ENCODE data around the gene PLAGL1. TPM values are rescaled to one million over a fixed set of nuclear protein-coding genes. Genes with fewer than 3 reads are reported as not detected.

Gene PLAGL1
- total RNA-seq, 1 donor from 2014 or later: 14.6 TPM

GRCh38 chr6:143966312-143966711, 41.7 kb downstream of the PLAGL1 start:
- Mint-ChIP-seq H3K27me3 (peaks cover 5% of the 10 kb centered on the region), H3K4me3 (no peak overlapping the region), H3K36me3 (ENCODE audit: low read depth) (peaks cover 2% of the 10 kb centered on the region), H3K9me3 (no peaks in the 10 kb centered on the region), H3K27ac (no peak overlapping the region), H3K4me1 (no peaks in the 10 kb centered on the region)
- no peak for DNase-seq
- intact Hi-C loops (cut with micrococcal nuclease): no loop called here

DNA sequence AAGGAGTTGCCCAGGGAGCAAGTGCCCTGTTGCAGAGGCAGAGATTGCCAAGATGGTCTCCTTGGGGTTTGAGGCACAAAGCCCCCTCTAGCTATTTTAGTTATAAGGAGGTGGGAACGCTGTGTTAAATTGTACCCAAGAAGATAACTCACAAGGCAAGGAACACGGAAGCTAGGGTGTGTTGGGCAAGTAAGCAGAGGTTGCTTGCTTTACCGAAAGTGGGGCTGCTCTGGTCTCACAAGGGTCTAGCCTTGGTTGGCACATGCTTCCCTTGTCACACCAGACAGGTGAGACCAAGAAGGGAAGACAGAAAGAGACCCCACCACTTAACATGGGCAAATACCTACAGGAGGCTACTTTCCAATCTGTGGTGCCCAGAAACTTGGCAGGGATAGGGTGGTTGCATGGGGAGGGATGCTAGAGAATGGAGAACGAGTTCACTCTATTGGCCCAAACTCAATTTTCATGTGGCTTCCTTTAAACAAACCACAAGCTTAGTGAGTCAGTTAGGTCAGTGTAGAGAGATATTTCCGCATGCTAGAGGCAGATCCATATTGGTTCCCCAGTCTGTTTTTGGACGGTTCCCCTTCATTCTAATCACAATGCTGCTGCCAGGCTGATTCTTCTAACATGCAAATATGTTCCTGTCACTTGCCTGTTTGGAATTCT, 42.4 kb downstream of the PLAGL1 start:
- no peak for DNase-seq
- H3K4me1 Mint-ChIP-seq: no peaks in the 10 kb centered on the region
- no peaks in the 10 kb centered on the region for H3K9me3 Mint-ChIP-seq
- intact Hi-C loops (cut with micrococcal nuclease): no loop called here
- H3K27me3 Mint-ChIP-seq: no peaks in the 10 kb centered on the region
- H3K36me3 Mint-ChIP-seq (ENCODE audit: low read depth): peaks cover 2% of the 10 kb centered on the region
- no peak overlapping the region for H3K27ac Mint-ChIP-seq
- no peak overlapping the region for H3K4me3 Mint-ChIP-seq

DNA sequence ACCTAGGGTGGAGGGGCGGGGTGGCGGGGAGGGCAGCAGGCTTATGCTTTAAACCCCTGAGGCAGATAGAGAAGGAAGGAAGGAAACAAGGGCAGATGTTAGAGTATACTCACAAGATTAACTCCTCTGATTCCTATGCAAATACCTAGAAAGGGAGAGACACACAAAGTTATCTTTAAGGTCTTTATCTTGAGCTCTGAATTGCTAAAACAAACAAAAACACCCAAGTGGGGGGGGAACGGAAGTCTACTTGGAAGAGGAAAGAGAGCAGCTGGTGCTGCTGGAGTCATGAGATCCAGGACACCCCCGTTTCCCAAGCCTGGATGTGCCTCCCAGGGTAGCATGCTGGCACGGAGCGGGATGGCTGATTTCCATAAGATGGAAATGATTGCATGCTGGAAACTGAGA, 43.4 kb downstream of the PLAGL1 start:
- Mint-ChIP-seq H3K9me3 (no peaks in the 10 kb centered on the region), H3K4me1 (no peaks in the 10 kb centered on the region), H3K27me3 (no peaks in the 10 kb centered on the region), H3K27ac (no peak overlapping the region), H3K36me3 (ENCODE audit: low read depth) (peaks cover 2% of the 10 kb centered on the region), H3K4me3 (no peak overlapping the region)
- DNase-seq: no peak
- intact Hi-C loops (cut with micrococcal nuclease): no loop called here

DNA sequence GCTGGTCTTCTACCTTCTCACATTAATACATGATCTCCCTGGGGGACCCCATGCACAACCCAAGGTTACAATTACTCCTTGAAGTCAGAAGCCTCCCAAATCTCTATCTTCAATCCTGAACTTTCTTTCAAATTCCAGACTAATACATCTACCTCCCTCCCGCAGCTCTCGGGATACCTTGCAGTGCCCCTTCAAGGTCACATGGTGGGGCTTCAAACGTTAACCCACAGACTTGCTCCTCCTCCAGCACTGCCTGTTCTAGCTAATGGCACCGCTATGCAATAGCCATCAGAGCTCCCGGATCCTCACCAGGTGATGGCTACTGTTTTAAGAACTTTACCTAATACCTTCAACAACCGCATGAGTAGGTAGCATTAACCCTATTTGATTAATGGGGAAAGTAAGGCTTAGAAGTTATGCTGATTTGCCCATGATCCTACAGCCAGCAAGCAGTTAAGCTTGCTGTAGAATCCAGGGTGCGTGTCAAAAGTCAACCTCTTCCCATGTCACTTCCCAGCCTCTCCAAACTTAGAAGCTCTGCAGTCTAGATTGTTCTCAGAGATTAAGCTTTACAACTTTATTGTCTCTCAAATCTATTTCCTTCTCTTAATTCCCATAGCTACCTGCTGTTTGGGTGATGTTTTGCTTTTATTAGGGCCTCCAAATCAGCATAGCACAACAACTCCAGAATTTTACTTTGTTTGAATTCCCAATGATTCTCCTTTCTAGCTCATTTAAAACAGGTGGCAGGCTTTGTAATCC, 44.7 kb downstream of the PLAGL1 start:
- Mint-ChIP-seq H3K4me3 (no peak overlapping the region), H3K27me3 (no peaks in the 10 kb centered on the region), H3K9me3 (no peaks in the 10 kb centered on the region), H3K4me1 (no peaks in the 10 kb centered on the region), H3K36me3 (ENCODE audit: low read depth) (peaks cover 2% of the 10 kb centered on the region), H3K27ac (no peak overlapping the region)
- DNase-seq: no peak
- intact Hi-C loops (cut with micrococcal nuclease): no loop called here

- Mint-ChIP-seq H3K9me3 (no peaks in the 10 kb centered on the region), H3K4me1 (no peaks in the 10 kb centered on the region), H3K4me3 (no peak overlapping the region), H3K27ac (no peak overlapping the region), H3K27me3 (no peaks in the 10 kb centered on the region), H3K36me3 (ENCODE audit: low read depth) (peaks cover 2% of the 10 kb centered on the region)
- intact Hi-C loops (cut with micrococcal nuclease): no loop called here
- DNase-seq: no peak
Measured at GRCh38 chr6:143961886-143962878, 45.9 kb downstream of the PLAGL1 start.

DNA sequence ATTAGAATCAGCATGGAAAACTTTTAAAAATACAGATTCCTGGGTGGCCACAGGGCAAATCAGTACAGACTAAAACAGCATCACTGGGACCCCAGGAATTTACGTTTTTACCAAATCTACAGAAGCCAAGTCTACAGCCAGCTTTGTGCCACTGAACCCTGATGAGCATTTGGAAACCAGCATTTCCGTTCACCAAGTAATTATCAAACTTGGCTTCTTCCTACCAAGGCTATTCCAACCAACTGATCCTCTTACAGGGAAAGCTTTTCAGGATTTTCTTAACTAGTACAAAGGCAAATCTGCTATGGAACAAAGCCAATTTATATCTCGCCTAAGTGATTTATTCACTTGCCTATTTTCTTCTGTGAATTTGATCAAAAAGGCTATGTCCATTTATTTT, 47.0 kb downstream of the PLAGL1 start:
- Mint-ChIP-seq H3K27me3 (no peaks in the 10 kb centered on the region), H3K9me3 (no peaks in the 10 kb centered on the region), H3K36me3 (ENCODE audit: low read depth) (peaks cover 2% of the 10 kb centered on the region), H3K27ac (no peak overlapping the region), H3K4me1 (no peaks in the 10 kb centered on the region), H3K4me3 (no peak overlapping the region)
- no peak for DNase-seq
- intact Hi-C loops (cut with micrococcal nuclease): no loop called here

DNA sequence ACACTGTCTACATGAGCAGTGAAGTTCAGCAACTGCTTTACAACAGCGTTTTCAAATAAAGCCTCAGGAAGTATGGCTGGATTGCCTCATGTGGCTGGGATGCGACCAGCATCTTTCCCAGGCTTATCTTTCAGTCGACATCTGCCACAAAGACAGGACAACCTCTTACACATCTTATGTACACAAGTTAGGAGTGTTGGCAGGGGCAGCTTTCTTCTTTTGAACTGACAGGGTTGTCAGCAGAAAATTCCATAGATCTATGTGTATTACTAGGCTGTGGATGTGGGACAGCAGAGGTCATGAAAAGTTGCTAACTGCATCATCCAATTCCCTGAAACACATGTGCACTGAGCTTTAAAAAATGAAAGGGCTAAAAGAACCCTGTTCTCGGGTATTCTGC, 48.1 kb downstream of the PLAGL1 start:
- intact Hi-C loops (cut with micrococcal nuclease): no loop called here
- H3K4me1 Mint-ChIP-seq: no peaks in the 10 kb centered on the region
- H3K9me3 Mint-ChIP-seq: no peaks in the 10 kb centered on the region
- H3K27me3 Mint-ChIP-seq: no peaks in the 10 kb centered on the region
- no peak overlapping the region for H3K4me3 Mint-ChIP-seq
- no peak overlapping the region for H3K27ac Mint-ChIP-seq
- no peak for DNase-seq
- no peaks in the 10 kb centered on the region for H3K36me3 Mint-ChIP-seq (ENCODE audit: low read depth)

DNA sequence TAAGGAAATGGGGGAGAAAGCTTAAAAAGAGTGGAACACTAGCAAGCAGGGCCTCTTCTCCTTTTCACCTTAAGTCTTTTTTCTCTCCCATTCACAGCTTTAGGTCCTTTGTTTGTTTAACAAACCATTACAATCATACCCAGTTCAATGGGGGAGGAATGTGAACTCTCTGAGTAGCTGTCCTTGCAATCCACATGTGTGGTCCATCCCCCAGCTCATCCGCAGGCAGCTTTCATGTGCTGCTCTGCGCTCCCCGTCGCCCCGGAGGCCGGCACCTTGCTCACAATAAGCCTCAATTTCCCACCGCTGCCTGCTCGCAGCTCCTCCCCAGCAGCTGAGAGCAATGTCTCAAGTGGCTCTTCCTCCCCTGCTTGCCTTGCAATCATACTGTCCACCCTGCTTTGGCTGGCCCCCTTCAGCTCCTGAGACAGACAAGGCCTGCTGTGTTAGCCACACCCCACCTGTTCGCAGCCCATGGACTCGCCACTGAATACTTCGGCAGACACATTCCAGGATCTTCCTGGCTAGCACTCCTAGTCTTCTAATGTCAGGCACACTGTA, 49.1 kb downstream of the PLAGL1 start:
- Mint-ChIP-seq H3K36me3 (ENCODE audit: low read depth) (no peaks in the 10 kb centered on the region), H3K27ac (no peak overlapping the region), H3K4me1 (no peaks in the 10 kb centered on the region), H3K4me3 (no peak overlapping the region), H3K9me3 (no peaks in the 10 kb centered on the region), H3K27me3 (no peaks in the 10 kb centered on the region)
- intact Hi-C loops (cut with micrococcal nuclease): no loop called here
- no peak for DNase-seq

DNA sequence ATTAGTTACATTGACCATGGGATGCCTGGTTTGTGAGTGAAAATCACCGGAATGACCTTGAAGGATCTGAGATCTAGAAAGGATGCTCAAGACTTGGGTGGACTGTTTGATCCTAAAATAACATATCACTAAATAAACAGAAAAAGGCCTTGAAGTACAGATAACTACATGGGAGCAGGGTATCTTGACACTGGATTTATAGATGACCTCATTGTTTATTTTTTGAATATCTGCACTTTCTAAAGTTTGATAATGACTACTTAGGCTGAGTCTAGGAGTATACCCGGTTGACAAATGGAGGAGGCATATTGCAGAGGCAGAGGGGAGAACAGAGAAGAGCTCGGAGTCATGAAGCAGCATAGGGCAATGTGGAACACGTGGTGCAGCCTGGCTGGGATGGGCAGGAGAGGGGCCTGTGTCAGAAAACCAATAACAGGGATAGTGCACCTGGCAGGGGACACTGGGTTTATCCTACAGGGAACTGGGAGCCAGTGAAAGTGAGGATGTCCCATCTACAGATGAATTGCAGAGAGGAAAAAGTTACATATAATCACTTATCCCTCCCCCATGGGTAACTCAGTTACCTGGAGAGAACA, 50.3 kb downstream of the PLAGL1 start:
- Mint-ChIP-seq H3K36me3 (ENCODE audit: low read depth) (no peaks in the 10 kb centered on the region), H3K27me3 (no peaks in the 10 kb centered on the region), H3K9me3 (no peaks in the 10 kb centered on the region), H3K27ac (no peak overlapping the region), H3K4me1 (no peaks in the 10 kb centered on the region), H3K4me3 (no peak overlapping the region)
- intact Hi-C loops (cut with micrococcal nuclease): no loop called here
- no peak for DNase-seq

DNA sequence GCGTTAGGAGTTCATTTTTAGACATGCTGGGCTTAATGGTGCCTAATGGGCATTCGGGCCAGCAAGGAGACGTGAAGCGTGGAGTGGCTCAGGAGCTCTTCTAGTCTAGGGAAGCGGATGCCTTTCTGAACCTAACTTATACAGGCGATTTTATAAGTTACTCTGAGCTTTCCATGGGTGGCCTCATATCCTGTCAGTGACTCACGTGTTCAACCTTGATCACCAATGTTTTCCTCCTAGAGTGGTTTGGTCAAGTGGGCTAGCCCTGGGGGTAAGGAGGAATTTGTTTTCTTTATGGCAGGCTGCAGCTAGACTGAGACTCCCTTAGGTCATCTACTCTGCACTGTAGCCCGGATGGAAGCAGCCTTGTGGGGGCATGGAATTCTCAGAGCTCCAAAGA, 52.1 kb downstream of the PLAGL1 start:
- no peak for DNase-seq
- intact Hi-C loops (cut with micrococcal nuclease): no loop called here
- no peaks in the 10 kb centered on the region for H3K36me3 Mint-ChIP-seq (ENCODE audit: low read depth)
- H3K4me1 Mint-ChIP-seq: no peaks in the 10 kb centered on the region
- H3K27me3 Mint-ChIP-seq: no peaks in the 10 kb centered on the region
- no peaks in the 10 kb centered on the region for H3K9me3 Mint-ChIP-seq
- H3K4me3 Mint-ChIP-seq: no peak overlapping the region
- no peak overlapping the region for H3K27ac Mint-ChIP-seq

GRCh38 chr6:143953922-143954321, 54.1 kb downstream of the PLAGL1 start:
- no peaks in the 10 kb centered on the region for H3K36me3 Mint-ChIP-seq (ENCODE audit: low read depth)
- H3K27ac Mint-ChIP-seq: no peak overlapping the region
- intact Hi-C loops (cut with micrococcal nuclease): no loop called here
- no peaks in the 10 kb centered on the region for H3K4me1 Mint-ChIP-seq
- no peaks in the 10 kb centered on the region for H3K9me3 Mint-ChIP-seq
- no peak overlapping the region for H3K4me3 Mint-ChIP-seq
- DNase-seq: no peak
- no peaks in the 10 kb centered on the region for H3K27me3 Mint-ChIP-seq

GRCh38 chr6:143952947-143953701, 54.9 kb downstream of the PLAGL1 start:
- Mint-ChIP-seq H3K4me3 (no peak overlapping the region), H3K27me3 (no peaks in the 10 kb centered on the region), H3K36me3 (ENCODE audit: low read depth) (no peaks in the 10 kb centered on the region), H3K9me3 (no peaks in the 10 kb centered on the region), H3K4me1 (no peaks in the 10 kb centered on the region), H3K27ac (no peak overlapping the region)
- DNase-seq: no peak
- intact Hi-C loops (cut with micrococcal nuclease): no loop called here
